ENCODE measurements around the gene CYP46A1. TPM values are rescaled to one million over a fixed set of nuclear protein-coding genes. Genes with fewer than 3 reads are reported as not detected.

The CYP46A1 gene
- total RNA-seq, 1 donor from 2014 or later, result 2.9 TPM

DNA sequence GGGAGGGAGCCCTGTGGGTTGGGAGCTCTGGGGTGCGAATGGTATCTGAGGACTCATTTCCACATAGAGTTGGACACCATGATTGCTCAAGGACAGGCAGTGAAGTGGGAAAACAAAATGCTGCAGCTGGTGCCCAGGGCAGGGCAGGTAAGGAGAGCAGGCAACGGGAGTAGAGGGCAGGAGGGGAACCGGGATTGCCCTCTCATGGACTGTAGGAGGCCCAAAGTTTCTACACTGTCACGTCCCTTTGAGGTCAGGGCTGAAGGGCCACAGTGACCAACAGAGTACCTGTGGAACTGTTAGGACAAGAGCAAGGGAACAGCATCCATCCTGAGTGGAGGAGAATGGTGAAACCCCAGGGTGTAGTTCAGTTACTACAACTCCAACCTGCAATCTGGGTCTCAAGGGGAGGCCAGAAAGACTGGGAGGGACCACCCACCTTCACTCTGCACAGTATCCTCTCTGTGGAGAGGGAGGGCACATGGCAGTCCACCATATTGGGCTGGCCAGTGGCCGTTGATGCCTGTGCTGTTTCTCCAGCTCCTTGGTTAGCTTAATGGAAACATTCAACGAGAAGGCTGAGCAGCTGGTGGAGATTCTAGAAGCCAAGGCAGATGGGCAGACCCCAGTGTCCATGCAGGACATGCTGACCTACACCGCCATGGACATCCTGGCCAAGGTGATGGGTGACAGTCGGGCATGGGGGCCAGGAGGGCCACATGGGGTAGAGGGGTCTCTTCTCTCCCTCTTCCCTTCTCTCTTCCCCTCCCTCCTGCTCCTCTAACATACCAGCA is 22.2 kb downstream of the CYP46A1 start:
- no peaks in the 10 kb centered on the region for H3K27me3 Mint-ChIP-seq
- H3K9me3 Mint-ChIP-seq (ENCODE audit: low read depth), result peaks cover 20% of the 10 kb centered on the region
- H3K36me3 Mint-ChIP-seq (ENCODE audit: insufficient read depth), result peaks cover 14% of the 10 kb centered on the region
- TF ChIP-seq, protein P1, sequence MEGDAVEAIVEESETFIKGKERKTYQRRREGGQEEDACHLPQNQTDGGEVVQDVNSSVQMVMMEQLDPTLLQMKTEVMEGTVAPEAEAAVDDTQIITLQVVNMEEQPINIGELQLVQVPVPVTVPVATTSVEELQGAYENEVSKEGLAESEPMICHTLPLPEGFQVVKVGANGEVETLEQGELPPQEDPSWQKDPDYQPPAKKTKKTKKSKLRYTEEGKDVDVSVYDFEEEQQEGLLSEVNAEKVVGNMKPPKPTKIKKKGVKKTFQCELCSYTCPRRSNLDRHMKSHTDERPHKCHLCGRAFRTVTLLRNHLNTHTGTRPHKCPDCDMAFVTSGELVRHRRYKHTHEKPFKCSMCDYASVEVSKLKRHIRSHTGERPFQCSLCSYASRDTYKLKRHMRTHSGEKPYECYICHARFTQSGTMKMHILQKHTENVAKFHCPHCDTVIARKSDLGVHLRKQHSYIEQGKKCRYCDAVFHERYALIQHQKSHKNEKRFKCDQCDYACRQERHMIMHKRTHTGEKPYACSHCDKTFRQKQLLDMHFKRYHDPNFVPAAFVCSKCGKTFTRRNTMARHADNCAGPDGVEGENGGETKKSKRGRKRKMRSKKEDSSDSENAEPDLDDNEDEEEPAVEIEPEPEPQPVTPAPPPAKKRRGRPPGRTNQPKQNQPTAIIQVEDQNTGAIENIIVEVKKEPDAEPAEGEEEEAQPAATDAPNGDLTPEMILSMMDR (IDR thresholded peaks at IDR 0.05; ENCODE audit: unreplicated experiment), result no peak
- no peak overlapping the region for H3K4me3 Mint-ChIP-seq (ENCODE audit: low read depth)
- DNase-seq (ENCODE audit: low spot score, unreplicated experiment), result no peak
- no peak overlapping the region for H3K27ac Mint-ChIP-seq
- no peaks in the 10 kb centered on the region for H3K4me1 Mint-ChIP-seq (ENCODE audit: low read depth)

DNA sequence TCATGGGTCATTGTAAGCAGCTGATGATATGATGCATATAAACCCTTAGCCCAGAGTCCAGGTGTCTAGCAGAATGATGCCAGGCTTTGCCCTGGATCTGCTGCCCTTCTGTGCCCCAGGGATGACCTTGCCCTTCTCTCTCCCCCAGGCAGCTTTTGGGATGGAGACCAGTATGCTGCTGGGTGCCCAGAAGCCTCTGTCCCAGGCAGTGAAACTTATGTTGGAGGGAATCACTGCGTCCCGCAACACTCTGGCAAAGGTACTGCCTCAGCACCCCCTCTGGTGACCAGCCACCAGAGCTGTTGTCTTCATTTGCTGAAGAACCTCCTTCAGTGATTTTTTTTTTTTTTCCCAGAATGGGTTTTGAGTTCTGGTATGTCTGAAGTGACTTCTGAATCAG is 23.3 kb downstream of the CYP46A1 start:
- Mint-ChIP-seq H3K27me3 (no peaks in the 10 kb centered on the region), H3K27ac (no peak overlapping the region), H3K4me3 (ENCODE audit: low read depth) (no peak overlapping the region), H3K36me3 (ENCODE audit: insufficient read depth) (peaks cover 15% of the 10 kb centered on the region), H3K4me1 (ENCODE audit: low read depth) (no peaks in the 10 kb centered on the region), H3K9me3 (ENCODE audit: low read depth) (peaks cover 17% of the 10 kb centered on the region)
- no peak for DNase-seq (ENCODE audit: low spot score, unreplicated experiment)
- TF ChIP-seq, protein P1 (IDR thresholded peaks at IDR 0.05; ENCODE audit: unreplicated experiment), result no peak

DNA sequence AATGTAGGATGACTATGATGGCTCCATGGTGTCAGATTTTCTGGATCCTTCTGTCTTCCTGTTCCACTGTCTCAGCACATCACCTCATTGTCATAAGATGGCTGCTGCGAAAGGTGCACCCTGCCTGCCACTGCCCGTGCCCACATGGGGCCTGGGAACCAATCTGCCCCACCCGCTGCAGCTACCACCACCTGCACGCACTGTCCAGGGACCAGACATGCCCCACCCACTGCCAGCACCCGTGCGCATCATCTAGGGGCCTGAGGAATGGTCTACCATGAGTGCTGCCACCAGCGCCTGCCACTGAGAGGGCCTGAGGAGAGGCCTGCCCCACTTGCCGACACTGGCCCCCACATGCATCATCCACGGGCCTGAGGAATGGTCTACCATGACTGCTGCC is 23.8 kb downstream of the CYP46A1 start:
- no peak for DNase-seq (ENCODE audit: low spot score, unreplicated experiment)
- H3K9me3 Mint-ChIP-seq (ENCODE audit: low read depth), result peaks cover 16% of the 10 kb centered on the region
- H3K27me3 Mint-ChIP-seq, result no peaks in the 10 kb centered on the region
- no peak overlapping the region for H3K4me3 Mint-ChIP-seq (ENCODE audit: low read depth)
- TF ChIP-seq, protein P1 (IDR thresholded peaks at IDR 0.05; ENCODE audit: unreplicated experiment), result no peak
- no peaks in the 10 kb centered on the region for H3K4me1 Mint-ChIP-seq (ENCODE audit: low read depth)
- peaks cover 13% of the 10 kb centered on the region for H3K36me3 Mint-ChIP-seq (ENCODE audit: insufficient read depth)
- H3K27ac Mint-ChIP-seq, result no peak overlapping the region

DNA sequence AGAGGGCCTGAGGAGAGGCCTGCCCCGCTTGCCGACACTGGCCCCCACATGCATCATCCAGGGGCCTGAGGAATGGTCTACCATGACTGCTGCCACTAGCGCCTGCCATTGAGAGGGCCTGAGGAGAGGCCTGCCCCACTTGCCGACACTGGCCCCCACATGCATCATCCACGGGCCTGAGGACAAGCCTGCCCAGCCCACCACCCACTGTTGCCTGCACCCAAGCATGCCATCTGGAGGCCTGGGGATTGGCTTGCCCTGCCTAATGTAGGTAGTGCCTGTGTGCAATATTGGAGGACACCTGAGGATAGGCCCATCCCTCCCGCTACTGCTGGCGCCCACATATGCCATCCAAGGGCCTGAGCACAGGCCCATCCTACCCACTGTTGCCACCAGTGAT is 24.4 kb downstream of the CYP46A1 start:
- no peaks in the 10 kb centered on the region for H3K4me1 Mint-ChIP-seq (ENCODE audit: low read depth)
- peaks cover 8% of the 10 kb centered on the region for H3K36me3 Mint-ChIP-seq (ENCODE audit: insufficient read depth)
- TF ChIP-seq, protein P1 (IDR thresholded peaks at IDR 0.05; ENCODE audit: unreplicated experiment), result no peak
- H3K4me3 Mint-ChIP-seq (ENCODE audit: low read depth), result no peak overlapping the region
- no peak overlapping the region for H3K27ac Mint-ChIP-seq
- peaks cover 10% of the 10 kb centered on the region for H3K9me3 Mint-ChIP-seq (ENCODE audit: low read depth)
- H3K27me3 Mint-ChIP-seq, result no peaks in the 10 kb centered on the region
- DNase-seq (ENCODE audit: low spot score, unreplicated experiment), result no peak

DNA sequence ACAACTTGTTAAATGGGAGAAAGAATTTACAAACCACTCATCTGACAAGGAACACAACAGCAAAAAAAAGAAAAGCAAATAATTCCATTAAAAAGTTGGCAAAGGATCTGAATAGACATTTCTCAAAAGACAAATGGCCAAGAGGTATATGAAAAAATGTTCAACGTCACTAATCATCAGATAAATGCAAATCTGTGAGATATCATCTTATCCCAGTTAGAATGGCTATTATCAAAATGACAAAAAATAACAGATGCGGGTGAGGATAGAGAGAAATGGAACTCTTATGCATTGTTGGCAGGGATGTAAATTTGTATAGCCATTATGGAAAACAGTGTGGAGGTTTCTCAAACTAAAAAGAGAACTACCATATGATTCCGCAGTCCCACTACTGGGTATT is 29.9 kb downstream of the CYP46A1 start:
- TF ChIP-seq, protein P1 (IDR thresholded peaks at IDR 0.05; ENCODE audit: unreplicated experiment), result no peak
- no peak overlapping the region for H3K27ac Mint-ChIP-seq
- peaks cover 10% of the 10 kb centered on the region for H3K27me3 Mint-ChIP-seq
- H3K36me3 Mint-ChIP-seq (ENCODE audit: insufficient read depth), result peaks cover 3% of the 10 kb centered on the region
- H3K4me1 Mint-ChIP-seq (ENCODE audit: low read depth), result no peaks in the 10 kb centered on the region
- no peak for DNase-seq (ENCODE audit: low spot score, unreplicated experiment)
- H3K4me3 Mint-ChIP-seq (ENCODE audit: low read depth), result no peak overlapping the region
- no peaks in the 10 kb centered on the region for H3K9me3 Mint-ChIP-seq (ENCODE audit: low read depth)
